Calu3 (cell line): Measurements from ENCODE around the gene RBL1. TPM values are rescaled to one million over a fixed set of nuclear protein-coding genes. Genes with fewer than 3 reads are reported as not detected.

ENCODE experiments used
- BruUV-seq: library from RNA; stranded (reverse); fragments of 400-500 nt; replicated peaks from 2 replicates; lab custom pipeline; 2021; lab: Mats Ljungman, UMichigan
- CTCF ChIA-PET: fragments of 300-600 bp; sonication (Branson Sonifier 250); formaldehyde crosslinking; loops from one replicate; lab custom pipeline; 2022; ENCODE audit warnings: antibody characterized with exemption; lab: Charles Lee
- DNase-seq: peaks from one replicate; pipeline ENCODE4 v3.0.0; 2022
- H3K27ac Mint-ChIP-seq: one replicate; pipeline ENCODE4 v1.8.0; 2022; ENCODE audit warnings: mixed read lengths; ENCODE audit not compliant: unreplicated experiment
- H3K27me3 Mint-ChIP-seq: one replicate; pipeline ENCODE4 v1.8.0; 2022; ENCODE audit warnings: mixed read lengths; ENCODE audit not compliant: unreplicated experiment
- H3K36me3 Mint-ChIP-seq: one replicate; pipeline ENCODE4 v1.8.0; 2022; ENCODE audit warnings: mild to moderate bottlenecking, moderate library complexity, mixed read lengths; ENCODE audit not compliant: insufficient read depth, unreplicated experiment
- H3K4me1 Mint-ChIP-seq: one replicate; pipeline ENCODE4 v1.8.0; 2022; ENCODE audit warnings: mild to moderate bottlenecking, low read depth, mixed read lengths; ENCODE audit not compliant: unreplicated experiment
- H3K4me3 Mint-ChIP-seq: one replicate; pipeline ENCODE4 v1.8.0; 2022; ENCODE audit warnings: mild to moderate bottlenecking, low read depth, moderate library complexity, mixed read lengths; ENCODE audit not compliant: unreplicated experiment
- H3K9me3 Mint-ChIP-seq: one replicate; pipeline ENCODE4 v1.8.0; 2022; ENCODE audit warnings: low read depth, mixed read lengths; ENCODE audit not compliant: unreplicated experiment
- CTCF ChIP-seq: fragments of 200-600 bp; IDR thresholded peaks from one replicate; pipeline ENCODE4 v1.8.0; 2022; ENCODE audit warnings: antibody characterized with exemption; ENCODE audit not compliant: unreplicated experiment
- intact Hi-C: fragments of 100-400 bp; cut with micrococcal nuclease; formaldehyde crosslinking; loops from one replicate; pipeline ENCODE4 v1.10.0; 2022; ENCODE audit not compliant: unreplicated experiment
- total RNA-seq: library from RNA; stranded (reverse); gene quantifications from 2 replicates; pipeline ENCODE4 v1.2.3, GENCODE V29; 2022

The RBL1 gene
- total RNA-seq, 1 experiment from 2014 or later: 21.5 TPM

- Mint-ChIP-seq H3K36me3 (no peaks in the 10 kb centered on the region), H3K4me3 (no peak overlapping the region), H3K9me3 (no peaks in the 10 kb centered on the region), H3K4me1 (no peaks in the 10 kb centered on the region), H3K27me3 (peaks cover 13% of the 10 kb centered on the region), H3K27ac (no peak overlapping the region)
- intact Hi-C loops: no loop called here
- CTCF ChIA-PET: no interaction called here
- no TSS peak for BruUV-seq
- DNase-seq: no peak
- TF ChIP-seq CTCF: no peak
Observed at GRCh38 chr20:37108676-37109075, 12.9 kb upstream of the RBL1 start.

DNA sequence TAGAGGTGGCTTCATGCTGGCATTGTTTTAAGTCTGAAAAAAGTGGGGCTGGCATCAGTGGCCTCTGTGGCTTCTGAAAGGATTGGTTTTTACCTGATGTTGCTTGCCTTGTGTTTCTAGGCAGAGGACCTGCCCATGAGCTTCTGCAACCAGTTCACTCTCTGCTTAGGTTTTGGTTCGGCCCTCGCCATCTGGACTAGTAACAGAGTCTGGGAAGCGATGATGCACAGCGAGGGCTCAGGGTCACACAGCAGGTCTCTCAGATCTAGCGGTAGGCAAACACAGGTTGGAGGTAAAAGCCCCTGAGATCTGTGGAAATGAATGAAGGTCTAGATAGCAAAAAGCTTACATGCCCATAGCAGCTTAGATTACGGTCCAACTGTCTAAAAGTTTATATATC, 6.8 kb upstream of the RBL1 start:
- H3K27ac Mint-ChIP-seq: no peak overlapping the region
- CTCF ChIA-PET: interaction anchor here (0.7 kb wide), 1 partner anchor 10 kb away, joined by 4 read pairs; no protein-coding TSS in a partner anchor
- H3K4me1 Mint-ChIP-seq: no peaks in the 10 kb centered on the region
- no TSS peak for BruUV-seq
- H3K27me3 Mint-ChIP-seq: peaks cover 21% of the 10 kb centered on the region
- no peak for TF ChIP-seq CTCF
- intact Hi-C loops: no loop called here
- H3K4me3 Mint-ChIP-seq: no peak overlapping the region
- DNase-seq: no peak
- no peaks in the 10 kb centered on the region for H3K36me3 Mint-ChIP-seq
- H3K9me3 Mint-ChIP-seq: no peaks in the 10 kb centered on the region

GRCh38 chr20:37096415-37097041, 731 bp upstream of the RBL1 start:
- Mint-ChIP-seq H3K4me3 (peak overlapping the region; percentile 82), H3K4me1 (peaks cover 24% of the 10 kb centered on the region), H3K9me3 (no peaks in the 10 kb centered on the region), H3K27me3 (peaks cover 21% of the 10 kb centered on the region), H3K27ac (peak overlapping the region; percentile 88), H3K36me3 (peaks cover 20% of the 10 kb centered on the region)
- no peak for DNase-seq
- TF ChIP-seq CTCF: no peak
- CTCF ChIA-PET: interaction anchor here (0.6 to 1.7 kb wide), 4 partner anchors 44 to 93 kb away, joined by 3 to 10 read pairs (median 4); partner anchors contain the start of genes MROH8 and RPN2
- BruUV-seq: no TSS peak
- intact Hi-C loops: loop anchor here (5.0 kb wide), 1 partner anchor 81 kb away; the partner anchor contains the start of genes MROH8 and RPN2

- no peaks in the 10 kb centered on the region for H3K9me3 Mint-ChIP-seq
- H3K4me3 Mint-ChIP-seq: peak overlapping the region; percentile 82
- peaks cover 24% of the 10 kb centered on the region for H3K36me3 Mint-ChIP-seq
- no peak for TF ChIP-seq CTCF
- no TSS peak for BruUV-seq
- peak overlapping the region; percentile 88 for H3K27ac Mint-ChIP-seq
- CTCF ChIA-PET: interaction anchor here (0.6 to 1.7 kb wide), 6 partner anchors 78 to 368 kb away, joined by 3 to 10 read pairs (median 4); partner anchors contain the start of genes MROH8 and RPN2
- peak; percentile 27 for DNase-seq
- intact Hi-C loops: loop anchor here (5.0 kb wide), 1 partner anchor 82 kb away; the partner anchor contains the start of genes MROH8 and RPN2
- peaks cover 8% of the 10 kb centered on the region for H3K27me3 Mint-ChIP-seq
- peaks cover 24% of the 10 kb centered on the region for H3K4me1 Mint-ChIP-seq
Observed at GRCh38 chr20:37095108-37095598, 644 bp downstream of the RBL1 start.
